ENCODE data around the gene TET3. TPM values are rescaled to one million over a fixed set of nuclear protein-coding genes. Genes with fewer than 3 reads are reported as not detected.

Gene TET3
- total and polyA plus RNA-seq, 2 donors (not counting 3 experiments of a cell fraction or from before 2014, with no cell fraction given) = 3.4 to 15.6 TPM

GRCh38 chr2:73937103-73937885, 47.4 kb upstream of the TET3 start:
- BruUV-seq (replicated peaks) = no TSS peak
- TF ChIP-seq MAX (IDR thresholded peaks at IDR 0.05; ENCODE audit: insufficient read depth, insufficient read length) = no peak
- TF ChIP-seq POLR2AphosphoS5 (IDR thresholded peaks at IDR 0.05; ENCODE audit: insufficient read depth, low read depth, low read length) = no peak
- TF ChIP-seq POLR2A (IDR thresholded peaks at IDR 0.05; ENCODE audit: low read depth, low read length) = no peak
- TF ChIP-seq JUN (IDR thresholded peaks at IDR 0.05; ENCODE audit: borderline replicate concordance, insufficient read depth, insufficient read length, low read depth) = no peak
- no peak for TF ChIP-seq MYC (IDR thresholded peaks at IDR 0.05; ENCODE audit: low read depth, low read length)
- no peak for TF ChIP-seq CTCF (IDR thresholded peaks at IDR 0.05; ENCODE audit: extremely low read depth in 1 of 2, insufficient read depth in 1 of 2, low read depth in 1 of 2, low read length in 2 of 2)
- TF ChIP-seq EZH2 (IDR thresholded peaks at IDR 0.05; ENCODE audit: borderline replicate concordance, low read depth, low read length, severe bottlenecking) = no peak
- no peak for TF ChIP-seq FOS (IDR thresholded peaks at IDR 0.05; ENCODE audit: borderline replicate concordance, insufficient read depth, low read length)
- TF ChIP-seq GATA2 (IDR thresholded peaks at IDR 0.05; ENCODE audit: insufficient read depth, insufficient read length, low read depth, low read length) = no peak
- CTCF ChIA-PET = interaction anchor here (0.8 kb wide), 1 partner anchor 8 kb away, joined by 4 read pairs; no protein-coding TSS in a partner anchor

More at GRCh38 chr2:73937103-73937885, 47.4 kb upstream of the TET3 start:
- Histone ChIP-seq H3K4me1 (ENCODE audit: control insufficient read depth, extremely low read depth, insufficient read depth, low read length) (peaks cover 5% of the 10 kb centered on the region), H3K4me2 (ENCODE audit: insufficient read depth, low read length) (no peak overlapping the region), H4K20me1 (replicated peaks; ENCODE audit: control insufficient read depth, extremely low read depth, insufficient read depth, low read length) (peaks cover 3% of the 10 kb centered on the region), H3K9ac (replicated peaks; ENCODE audit: extremely low read depth, insufficient read depth, low read length) (no peak overlapping the region), H3K27me3 (ENCODE audit: control insufficient read depth in 2 of 2, insufficient read depth in 2 of 2, low read length in 2 of 2) (no peaks in the 10 kb centered on the region), H3K79me2 (ENCODE audit: control insufficient read depth, insufficient read depth, low read length) (peaks cover 54% of the 10 kb centered on the region), H3K36me3 (ENCODE audit: control insufficient read depth in 2 of 2, extremely low read depth in 1 of 2, insufficient read depth in 2 of 2, low read length in 2 of 2) (peaks cover 3% of the 10 kb centered on the region in 2 experiments), H3K9me1 (replicated peaks; ENCODE audit: control insufficient read depth, extremely low read depth, insufficient read depth, low read length) (no peaks in the 10 kb centered on the region), H3K9me3 (replicated peaks; ENCODE audit: control insufficient read depth, insufficient read depth, low read length) (no peaks in the 10 kb centered on the region), H3K4me3 (replicated peaks in 1 of 3; ENCODE audit: insufficient read depth in 1 of 3, low read depth in 1 of 3, low read length in 3 of 3) (no peak overlapping the region), H3K27ac (ENCODE audit: insufficient read depth, low read depth, low read length) (no peak overlapping the region), H2AFZ (ENCODE audit: low read depth, low read length) (no peak overlapping the region)
- dilution Hi-C loops (cut with MboI; ENCODE audit: extremely low pct_ligation_motif_present, low sequenced_read_pairs) = no loop called here
- POLR2A ChIA-PET = interaction anchor here (1.0 kb wide), 1 partner anchor 10 kb away, joined by 3 read pairs; the partner anchor contains the start of gene DGUOK
- DNase-seq (ENCODE audit: low read depth, low spot score) (no peak), FAIRE-seq (no peak)
- intact Hi-C loops (cut with micrococcal nuclease) = loop anchor here (5.0 kb wide), 1 partner anchor 1180 kb away; no protein-coding TSS in a partner anchor

Measured in endothelial cell of umbilical vein (primary cell).